ENCODE data around the gene ATXN1.
A peak's percentile ranks its signal among the peaks of the same experiment; 100 is the strongest.

The ATXN1 gene

DNA sequence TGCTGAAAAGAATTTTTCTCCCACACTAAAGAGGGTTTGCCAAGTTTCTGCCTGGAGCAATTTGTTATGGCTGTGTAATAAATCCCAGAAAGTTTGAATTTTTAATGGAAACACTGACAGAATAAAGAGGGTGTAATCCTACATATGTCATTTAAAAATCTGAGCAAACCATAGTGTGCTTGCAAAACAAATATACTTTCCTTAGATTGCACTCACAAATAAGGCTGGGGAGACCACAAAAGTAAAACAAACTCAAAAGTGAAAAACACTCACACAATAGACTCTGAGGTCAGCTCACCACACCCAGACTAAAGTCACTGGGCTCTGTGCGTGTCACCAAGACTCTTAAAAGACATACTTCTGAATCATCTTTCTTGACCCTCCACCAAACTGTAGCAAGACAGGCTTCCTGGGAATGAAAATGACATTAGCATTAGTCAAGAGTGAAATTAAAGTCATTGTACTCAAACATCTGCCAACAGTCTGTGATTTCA is 4.8 kb upstream of the ATXN1 start:
- ATAC-seq: no peak

DNA sequence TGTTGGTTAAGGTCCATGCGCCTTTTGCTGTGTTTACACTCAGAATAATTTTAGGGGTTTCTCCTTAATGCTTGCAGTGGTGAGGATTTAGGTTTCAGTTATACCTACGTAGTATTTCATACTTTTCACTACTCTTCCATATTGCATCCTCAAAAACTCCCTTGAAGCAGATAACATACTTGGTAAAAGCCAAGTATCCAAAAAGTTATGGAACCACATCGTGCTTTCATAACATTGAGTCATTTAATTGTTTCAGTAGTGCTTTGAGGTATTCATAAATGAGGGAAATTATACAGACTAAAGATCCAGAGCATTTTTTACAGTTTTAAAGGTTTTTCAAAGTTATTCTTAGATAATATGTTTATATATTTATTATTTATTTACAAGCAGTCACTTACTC is 4.0 kb upstream of the ATXN1 start:
- TF ChIP-seq ZFP3 (CRISPR knock-in tag; IDR thresholded peaks at IDR 0.05) (no peak), OSR1 (CRISPR knock-in tag; IDR thresholded peaks at IDR 0.05) (no peak), ZNF565 (CRISPR knock-in tag; conservative IDR thresholded peaks at IDR 0.05; ENCODE audit: low read depth) (no peak), ISL1 (CRISPR knock-in tag; IDR thresholded peaks at IDR 0.05) (no peak), TOX (CRISPR knock-in tag; IDR thresholded peaks at IDR 0.05; ENCODE audit: borderline replicate concordance) (no peak), ZFP30 (CRISPR knock-in tag; IDR thresholded peaks at IDR 0.05) (no peak), ZC3H10 (CRISPR knock-in tag; IDR thresholded peaks at IDR 0.05) (no peak)
- TF ChIP-seq, protein P1, sequence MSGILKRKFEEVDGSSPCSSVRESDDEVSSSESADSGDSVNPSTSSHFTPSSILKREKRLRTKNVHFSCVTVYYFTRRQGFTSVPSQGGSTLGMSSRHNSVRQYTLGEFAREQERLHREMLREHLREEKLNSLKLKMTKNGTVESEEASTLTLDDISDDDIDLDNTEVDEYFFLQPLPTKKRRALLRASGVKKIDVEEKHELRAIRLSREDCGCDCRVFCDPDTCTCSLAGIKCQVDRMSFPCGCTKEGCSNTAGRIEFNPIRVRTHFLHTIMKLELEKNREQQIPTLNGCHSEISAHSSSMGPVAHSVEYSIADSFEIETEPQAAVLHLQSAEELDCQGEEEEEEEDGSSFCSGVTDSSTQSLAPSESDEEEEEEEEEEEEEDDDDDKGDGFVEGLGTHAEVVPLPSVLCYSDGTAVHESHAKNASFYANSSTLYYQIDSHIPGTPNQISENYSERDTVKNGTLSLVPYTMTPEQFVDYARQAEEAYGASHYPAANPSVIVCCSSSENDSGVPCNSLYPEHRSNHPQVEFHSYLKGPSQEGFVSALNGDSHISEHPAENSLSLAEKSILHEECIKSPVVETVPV (CRISPR knock-in tag; IDR thresholded peaks at IDR 0.05): no peak
- TF ChIP-seq, protein P2, sequence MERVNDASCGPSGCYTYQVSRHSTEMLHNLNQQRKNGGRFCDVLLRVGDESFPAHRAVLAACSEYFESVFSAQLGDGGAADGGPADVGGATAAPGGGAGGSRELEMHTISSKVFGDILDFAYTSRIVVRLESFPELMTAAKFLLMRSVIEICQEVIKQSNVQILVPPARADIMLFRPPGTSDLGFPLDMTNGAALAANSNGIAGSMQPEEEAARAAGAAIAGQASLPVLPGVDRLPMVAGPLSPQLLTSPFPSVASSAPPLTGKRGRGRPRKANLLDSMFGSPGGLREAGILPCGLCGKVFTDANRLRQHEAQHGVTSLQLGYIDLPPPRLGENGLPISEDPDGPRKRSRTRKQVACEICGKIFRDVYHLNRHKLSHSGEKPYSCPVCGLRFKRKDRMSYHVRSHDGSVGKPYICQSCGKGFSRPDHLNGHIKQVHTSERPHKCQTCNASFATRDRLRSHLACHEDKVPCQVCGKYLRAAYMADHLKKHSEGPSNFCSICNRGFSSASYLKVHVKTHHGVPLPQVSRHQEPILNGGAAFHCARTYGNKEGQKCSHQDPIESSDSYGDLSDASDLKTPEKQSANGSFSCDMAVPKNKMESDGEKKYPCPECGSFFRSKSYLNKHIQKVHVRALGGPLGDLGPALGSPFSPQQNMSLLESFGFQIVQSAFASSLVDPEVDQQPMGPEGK (CRISPR knock-in tag; IDR thresholded peaks at IDR 0.05; ENCODE audit: borderline replicate concordance): no peak
- TF ChIP-seq, protein P3, sequence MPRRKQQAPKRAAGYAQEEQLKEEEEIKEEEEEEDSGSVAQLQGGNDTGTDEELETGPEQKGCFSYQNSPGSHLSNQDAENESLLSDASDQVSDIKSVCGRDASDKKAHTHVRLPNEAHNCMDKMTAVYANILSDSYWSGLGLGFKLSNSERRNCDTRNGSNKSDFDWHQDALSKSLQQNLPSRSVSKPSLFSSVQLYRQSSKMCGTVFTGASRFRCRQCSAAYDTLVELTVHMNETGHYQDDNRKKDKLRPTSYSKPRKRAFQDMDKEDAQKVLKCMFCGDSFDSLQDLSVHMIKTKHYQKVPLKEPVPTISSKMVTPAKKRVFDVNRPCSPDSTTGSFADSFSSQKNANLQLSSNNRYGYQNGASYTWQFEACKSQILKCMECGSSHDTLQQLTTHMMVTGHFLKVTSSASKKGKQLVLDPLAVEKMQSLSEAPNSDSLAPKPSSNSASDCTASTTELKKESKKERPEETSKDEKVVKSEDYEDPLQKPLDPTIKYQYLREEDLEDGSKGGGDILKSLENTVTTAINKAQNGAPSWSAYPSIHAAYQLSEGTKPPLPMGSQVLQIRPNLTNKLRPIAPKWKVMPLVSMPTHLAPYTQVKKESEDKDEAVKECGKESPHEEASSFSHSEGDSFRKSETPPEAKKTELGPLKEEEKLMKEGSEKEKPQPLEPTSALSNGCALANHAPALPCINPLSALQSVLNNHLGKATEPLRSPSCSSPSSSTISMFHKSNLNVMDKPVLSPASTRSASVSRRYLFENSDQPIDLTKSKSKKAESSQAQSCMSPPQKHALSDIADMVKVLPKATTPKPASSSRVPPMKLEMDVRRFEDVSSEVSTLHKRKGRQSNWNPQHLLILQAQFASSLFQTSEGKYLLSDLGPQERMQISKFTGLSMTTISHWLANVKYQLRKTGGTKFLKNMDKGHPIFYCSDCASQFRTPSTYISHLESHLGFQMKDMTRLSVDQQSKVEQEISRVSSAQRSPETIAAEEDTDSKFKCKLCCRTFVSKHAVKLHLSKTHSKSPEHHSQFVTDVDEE (CRISPR knock-in tag; IDR thresholded peaks at IDR 0.05): no peak
- TF ChIP-seq, protein P4, sequence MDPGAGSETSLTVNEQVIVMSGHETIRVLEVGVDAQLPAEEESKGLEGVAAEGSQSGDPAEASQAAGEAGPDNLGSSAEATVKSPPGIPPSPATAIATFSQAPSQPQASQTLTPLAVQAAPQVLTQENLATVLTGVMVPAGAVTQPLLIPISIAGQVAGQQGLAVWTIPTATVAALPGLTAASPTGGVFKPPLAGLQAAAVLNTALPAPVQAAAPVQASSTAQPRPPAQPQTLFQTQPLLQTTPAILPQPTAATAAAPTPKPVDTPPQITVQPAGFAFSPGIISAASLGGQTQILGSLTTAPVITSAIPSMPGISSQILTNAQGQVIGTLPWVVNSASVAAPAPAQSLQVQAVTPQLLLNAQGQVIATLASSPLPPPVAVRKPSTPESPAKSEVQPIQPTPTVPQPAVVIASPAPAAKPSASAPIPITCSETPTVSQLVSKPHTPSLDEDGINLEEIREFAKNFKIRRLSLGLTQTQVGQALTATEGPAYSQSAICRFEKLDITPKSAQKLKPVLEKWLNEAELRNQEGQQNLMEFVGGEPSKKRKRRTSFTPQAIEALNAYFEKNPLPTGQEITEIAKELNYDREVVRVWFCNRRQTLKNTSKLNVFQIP (CRISPR knock-in tag; IDR thresholded peaks at IDR 0.05; ENCODE audit: borderline replicate concordance, low read depth): no peak
- ATAC-seq: no peak

More for the DNA sequence above, 4.8 kb upstream of the ATXN1 start:
- TF ChIP-seq ISL1 (CRISPR knock-in tag; IDR thresholded peaks at IDR 0.05): peak; percentile 47
- TF ChIP-seq ARNTL (CRISPR knock-in tag; IDR thresholded peaks at IDR 0.05; ENCODE audit: borderline replicate concordance, low read depth): no peak

DNA sequence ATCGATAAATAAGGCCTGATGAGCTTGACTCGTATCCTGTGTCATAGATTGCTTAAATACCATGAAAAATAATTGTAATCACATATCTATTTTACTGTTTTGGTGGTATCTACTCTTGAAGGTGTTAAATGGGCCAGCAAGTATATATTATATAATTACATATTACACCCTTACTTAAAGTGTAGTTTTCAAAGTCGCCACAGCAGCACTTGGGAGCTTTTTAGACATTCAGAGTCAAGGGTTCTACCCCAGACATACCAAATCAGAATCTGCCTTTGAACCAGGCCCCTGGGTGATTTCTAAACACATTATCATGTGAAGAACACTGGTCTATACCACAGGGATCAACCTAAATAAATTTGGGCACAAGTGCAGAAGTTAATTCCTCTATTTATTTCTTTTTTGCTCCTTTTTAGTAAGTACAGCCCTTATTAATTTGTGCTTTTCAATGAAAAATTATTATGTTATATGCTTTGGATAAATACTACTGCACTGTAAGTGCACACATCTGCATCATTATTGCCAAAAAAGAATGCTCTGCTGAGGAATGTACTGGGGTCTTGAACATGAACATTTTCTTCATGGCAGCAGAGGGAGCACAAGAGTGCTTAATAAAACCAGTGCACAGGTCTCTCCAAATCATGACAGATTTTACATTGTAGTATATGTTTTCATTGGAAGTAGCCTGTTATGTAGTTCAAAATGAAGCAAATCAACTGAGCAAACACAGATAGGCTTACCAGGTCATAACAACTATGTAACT is 3.1 kb upstream of the ATXN1 start:
- ATAC-seq: no peak

DNA sequence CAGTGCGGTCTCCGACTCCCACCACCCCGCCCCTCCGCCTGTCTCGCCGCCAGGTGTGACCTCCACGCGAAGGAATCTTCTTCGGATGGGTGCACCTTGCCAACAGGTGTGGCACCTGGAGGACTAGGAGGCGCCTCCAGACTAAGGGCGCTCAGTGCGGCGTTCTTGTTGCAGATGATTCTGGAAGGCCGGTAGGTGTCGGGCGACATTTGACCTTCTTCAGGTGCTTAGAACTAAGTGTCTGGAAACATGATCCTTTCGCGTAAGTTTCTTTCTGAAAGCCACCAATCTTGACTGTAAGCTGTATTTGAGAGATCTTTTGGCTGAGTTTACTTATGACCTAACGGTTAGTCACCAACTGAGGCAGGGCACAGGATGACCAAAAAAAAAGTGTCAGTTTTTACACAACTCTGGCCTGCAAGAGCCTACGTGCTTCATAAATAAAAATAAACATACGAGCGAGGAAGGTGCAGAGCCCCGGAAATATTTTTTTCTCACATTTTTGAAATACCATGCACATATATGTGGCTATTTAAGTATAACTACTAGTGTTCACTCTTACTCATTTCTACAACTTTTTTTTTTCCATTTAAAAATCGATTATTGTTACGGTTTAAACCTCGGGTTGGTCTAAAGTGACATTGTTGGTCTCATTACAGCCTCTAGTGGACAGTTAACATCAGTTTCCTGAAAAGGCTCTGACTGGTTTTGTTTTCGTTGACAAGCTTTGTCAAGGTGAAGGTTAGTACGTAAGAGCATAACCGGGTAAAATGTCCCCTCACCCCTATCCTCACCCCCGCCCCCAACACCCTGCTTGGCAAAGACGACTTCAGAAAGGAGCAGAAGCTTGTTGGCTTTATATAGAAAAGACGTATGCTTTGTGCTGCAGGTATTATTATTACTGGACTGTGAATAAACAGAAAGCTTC is 1.6 kb upstream of the ATXN1 start:
- peak; percentile 6; the same call in 2 of the 3 replicates for ATAC-seq
- TF ChIP-seq, protein P1 (CRISPR knock-in tag; IDR thresholded peaks at IDR 0.05): no peak
- no peak for TF ChIP-seq ZNF8 (CRISPR knock-in tag; IDR thresholded peaks at IDR 0.05)
- TF ChIP-seq, protein P2 (CRISPR knock-in tag; IDR thresholded peaks at IDR 0.05; ENCODE audit: borderline replicate concordance): no peak
- no peak for TF ChIP-seq PPARA (CRISPR knock-in tag; IDR thresholded peaks at IDR 0.05; ENCODE audit: borderline replicate concordance)
- TF ChIP-seq ISL1 (CRISPR knock-in tag; IDR thresholded peaks at IDR 0.05): no peak
- TF ChIP-seq, protein P4 (CRISPR knock-in tag; IDR thresholded peaks at IDR 0.05; ENCODE audit: borderline replicate concordance, low read depth): no peak
- TF ChIP-seq RARB (CRISPR knock-in tag; IDR thresholded peaks at IDR 0.05): no peak

More for the DNA sequence above, 3.1 kb upstream of the ATXN1 start:
- TF ChIP-seq GLIS3 (CRISPR knock-in tag; IDR thresholded peaks at IDR 0.05) (no peak), TCF4 (CRISPR knock-in tag; IDR thresholded peaks at IDR 0.05; ENCODE audit: borderline replicate concordance) (no peak)
- TF ChIP-seq, protein P1 (CRISPR knock-in tag; IDR thresholded peaks at IDR 0.05): no peak
